ENCODE data around the gene FSTL4.

- TF ChIP-seq, protein P1, sequence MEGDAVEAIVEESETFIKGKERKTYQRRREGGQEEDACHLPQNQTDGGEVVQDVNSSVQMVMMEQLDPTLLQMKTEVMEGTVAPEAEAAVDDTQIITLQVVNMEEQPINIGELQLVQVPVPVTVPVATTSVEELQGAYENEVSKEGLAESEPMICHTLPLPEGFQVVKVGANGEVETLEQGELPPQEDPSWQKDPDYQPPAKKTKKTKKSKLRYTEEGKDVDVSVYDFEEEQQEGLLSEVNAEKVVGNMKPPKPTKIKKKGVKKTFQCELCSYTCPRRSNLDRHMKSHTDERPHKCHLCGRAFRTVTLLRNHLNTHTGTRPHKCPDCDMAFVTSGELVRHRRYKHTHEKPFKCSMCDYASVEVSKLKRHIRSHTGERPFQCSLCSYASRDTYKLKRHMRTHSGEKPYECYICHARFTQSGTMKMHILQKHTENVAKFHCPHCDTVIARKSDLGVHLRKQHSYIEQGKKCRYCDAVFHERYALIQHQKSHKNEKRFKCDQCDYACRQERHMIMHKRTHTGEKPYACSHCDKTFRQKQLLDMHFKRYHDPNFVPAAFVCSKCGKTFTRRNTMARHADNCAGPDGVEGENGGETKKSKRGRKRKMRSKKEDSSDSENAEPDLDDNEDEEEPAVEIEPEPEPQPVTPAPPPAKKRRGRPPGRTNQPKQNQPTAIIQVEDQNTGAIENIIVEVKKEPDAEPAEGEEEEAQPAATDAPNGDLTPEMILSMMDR (IDR thresholded peaks at IDR 0.05): no peak
- no peak for TF ChIP-seq POLR2A (IDR thresholded peaks at IDR 0.05)
These were observed 114.6 kb downstream of the FSTL4 start for GRCh38 chr5:133497608-133498348.

Data from Peyer's patch (tissue), 4 donors.